Epithelial cell of alveolus of lung (primary cell): Measurements from ENCODE around the gene SPC24. TPM values are rescaled to one million over a fixed set of nuclear protein-coding genes. Genes with fewer than 3 reads are reported as not detected.

Source experiments
- total RNA-seq: library from RNA; depleted of rRNA; stranded (reverse); fragments of >200 nt; gene quantifications from 2 replicates; pipeline ENCODE4 v1.2.1, GENCODE V29; 2015

SPC24 gene, protein sequence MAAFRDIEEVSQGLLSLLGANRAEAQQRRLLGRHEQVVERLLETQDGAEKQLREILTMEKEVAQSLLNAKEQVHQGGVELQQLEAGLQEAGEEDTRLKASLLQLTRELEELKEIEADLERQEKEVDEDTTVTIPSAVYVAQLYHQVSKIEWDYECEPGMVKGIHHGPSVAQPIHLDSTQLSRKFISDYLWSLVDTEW
- 14.8 and 48.1 TPM in 2 replicates for total RNA-seq

DNA sequence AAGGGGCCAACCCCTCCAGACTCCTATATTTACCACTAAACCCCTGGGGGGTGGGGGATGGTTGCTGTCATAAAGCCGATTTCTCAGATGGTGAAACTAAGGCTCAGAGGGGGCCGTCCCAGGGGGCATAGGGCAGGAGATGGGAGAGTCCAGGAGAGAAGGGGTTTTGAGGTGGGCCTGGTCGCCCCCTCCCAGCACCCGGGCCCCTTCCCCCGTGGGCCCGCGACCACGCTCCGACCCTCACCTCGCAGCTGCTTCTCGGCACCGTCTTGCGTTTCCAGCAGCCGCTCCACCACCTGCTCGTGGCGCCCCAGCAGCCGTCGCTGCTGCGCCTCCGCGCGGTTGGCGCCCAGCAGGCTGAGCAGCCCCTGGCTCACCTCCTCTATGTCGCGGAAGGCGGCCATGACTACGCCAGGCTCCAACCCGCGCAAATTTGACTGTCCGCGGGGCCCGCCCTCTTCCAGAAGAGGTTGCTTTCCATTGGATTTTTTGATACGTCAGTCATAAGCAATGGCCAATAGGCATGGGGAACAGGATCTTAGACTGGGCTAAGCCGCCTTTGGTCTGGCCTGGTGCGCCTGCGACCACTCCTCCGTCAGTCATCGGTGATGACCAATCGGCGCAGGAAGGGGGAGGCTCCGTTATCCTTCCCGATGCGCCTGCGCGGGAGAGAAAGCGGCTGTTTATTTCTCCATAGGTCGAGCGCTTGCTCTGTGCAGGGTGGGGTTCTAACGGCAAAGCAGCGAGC, at the start of gene SPC24:
Gene SPC24, minus strand, starts transcription at position 410 of the 748 bp plus-strand sequence. Its CDS starts 6 bp downstream, at position 404.

DNA sequence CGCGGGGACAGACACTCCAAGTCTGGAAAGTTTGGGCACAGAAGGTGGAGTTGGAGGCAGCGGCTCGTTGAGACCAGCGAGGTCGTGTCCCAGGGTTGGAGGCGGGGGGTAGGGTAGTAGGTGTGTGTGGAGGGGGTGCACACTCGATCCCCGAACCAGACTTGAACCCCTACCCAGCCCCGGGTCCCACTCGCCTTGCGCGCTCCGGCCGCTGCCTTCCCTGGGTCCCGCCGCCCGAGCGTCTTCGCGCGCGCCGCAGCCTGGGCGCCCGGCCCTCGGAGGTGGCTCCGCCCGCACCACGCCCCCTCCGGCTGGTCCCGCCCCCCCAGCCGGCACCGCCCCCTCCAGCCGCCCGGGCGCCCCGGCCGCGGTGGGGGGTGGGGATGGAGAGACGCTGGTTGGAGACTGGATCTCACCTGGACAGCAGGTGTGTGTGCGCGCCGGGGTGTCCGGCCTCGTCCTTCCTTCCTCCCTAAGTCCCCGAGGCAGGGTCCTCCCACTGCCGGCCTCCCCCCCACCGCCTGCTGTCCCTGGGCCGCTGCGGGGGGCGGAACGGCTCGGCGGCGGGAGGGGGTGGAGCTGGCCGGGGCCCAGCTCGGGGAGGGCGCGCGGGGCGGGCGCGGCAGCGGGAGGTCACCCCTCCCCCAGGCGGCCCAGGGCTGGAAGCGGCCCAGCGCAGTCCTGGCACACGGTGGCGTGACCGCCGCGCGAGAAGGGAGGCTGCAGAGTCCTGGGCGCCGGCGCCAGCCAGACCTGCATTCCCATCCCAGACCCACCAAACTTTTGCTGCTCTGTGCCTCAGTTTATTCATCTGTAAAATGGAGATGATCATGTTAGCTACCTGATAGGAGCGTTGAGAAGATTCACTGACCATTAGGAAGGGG, 42.0 kb upstream of the SPC24 start, which contains the start of gene KANK2:
Gene KANK2, minus strand, starts transcription at position 255 of the 884 bp plus-strand sequence. CDS start 3,034 bp downstream, outside the sequence.

Other genes starting within 250 kb of the SPC24 start
- 91.8 and 99.6 TPM in 2 replicates for gene YIPF2, start 227.1 kb downstream of the SPC24 start, total RNA-seq
- gene TIMM29, start 227.0 kb downstream of the SPC24 start, total RNA-seq, result 34.3 and 47.7 TPM in 2 replicates
- gene SMARCA4, start 194.8 kb downstream of the SPC24 start, total RNA-seq, result 58.4 and 80.3 TPM in 2 replicates
- gene LDLR, start 66.3 kb downstream of the SPC24 start, total RNA-seq, result 55.3 and 185 TPM in 2 replicates
- 202 and 399 TPM in 2 replicates for gene KANK2, start 41.8 kb upstream of the SPC24 start, total RNA-seq
- not detected in 2 replicates for gene ANGPTL8, start 83.8 kb upstream of the SPC24 start, total RNA-seq
- gene DOCK6, start 106.7 kb upstream of the SPC24 start, total RNA-seq, result 44.7 and 50.4 TPM in 2 replicates
- gene TSPAN16, start 140.4 kb upstream of the SPC24 start, total RNA-seq, result not detected in 2 replicates
- gene RAB3D, start 183.9 kb upstream of the SPC24 start, total RNA-seq, result 18.2 and 21.1 TPM in 2 replicates
- gene TMEM205, start 190.5 kb upstream of the SPC24 start, total RNA-seq, result 221 and 282 TPM in 2 replicates
- gene CCDC159, start 190.7 kb upstream of the SPC24 start, total RNA-seq, result 6.2 and 9.4 TPM in 2 replicates
- gene PLPPR2, start 199.7 kb upstream of the SPC24 start, total RNA-seq, result 23.4 and 46.5 TPM in 2 replicates
- 1.2 and 4.6 TPM in 2 replicates for gene SWSAP1, start 218.9 kb upstream of the SPC24 start, total RNA-seq
- gene EPOR, start 228.5 kb upstream of the SPC24 start, total RNA-seq, result 6.9 and 15.4 TPM in 2 replicates